GM18502 (cell line): ENCODE results near the gene FTH1.

ENCODE experiments used
- ATAC-seq: cut with Tn5 transposase; IDR thresholded peaks from one replicate; pipeline ENCODE4 v1.9.1; 2021; ENCODE audit warnings: mild to moderate bottlenecking; ENCODE audit not compliant: unreplicated experiment, poor library complexity

FTH1 gene

GRCh38 chr11:61918938-61919704 is 48.3 kb downstream of the FTH1 start:
- no peak for ATAC-seq

DNA sequence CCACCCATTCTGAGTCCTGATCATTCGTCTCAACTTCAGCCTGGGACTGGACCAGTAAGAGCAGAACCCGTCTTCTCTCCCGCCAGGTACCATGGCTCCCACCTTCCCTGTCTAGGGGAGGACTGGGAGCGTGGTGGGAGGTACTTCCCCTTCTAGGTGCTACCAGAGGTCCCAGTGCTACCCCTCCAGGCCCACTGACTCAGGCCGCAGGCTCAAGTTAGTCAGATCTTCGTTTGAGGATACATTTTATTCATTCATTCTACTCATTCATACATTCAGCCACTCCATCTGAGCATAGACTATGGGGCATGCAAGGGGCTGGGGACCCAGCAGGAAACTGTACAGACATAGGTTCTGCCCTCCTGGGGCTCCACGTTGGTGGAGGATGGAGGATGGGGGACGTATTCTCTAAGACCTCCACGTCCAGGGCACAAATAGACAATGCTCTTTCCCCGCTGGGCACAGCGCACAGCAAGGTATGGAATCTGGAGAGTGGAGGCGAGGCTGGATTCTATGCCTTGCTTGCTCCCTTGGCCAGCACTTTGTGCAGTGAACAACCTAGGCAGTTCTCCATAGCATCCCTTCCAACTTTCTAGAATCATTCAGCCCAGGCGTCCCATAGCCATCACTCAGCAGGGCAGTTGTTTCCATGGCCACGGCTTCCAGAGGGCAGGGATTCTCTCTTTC is 49.0 kb downstream of the FTH1 start:
- ATAC-seq: no peak

DNA sequence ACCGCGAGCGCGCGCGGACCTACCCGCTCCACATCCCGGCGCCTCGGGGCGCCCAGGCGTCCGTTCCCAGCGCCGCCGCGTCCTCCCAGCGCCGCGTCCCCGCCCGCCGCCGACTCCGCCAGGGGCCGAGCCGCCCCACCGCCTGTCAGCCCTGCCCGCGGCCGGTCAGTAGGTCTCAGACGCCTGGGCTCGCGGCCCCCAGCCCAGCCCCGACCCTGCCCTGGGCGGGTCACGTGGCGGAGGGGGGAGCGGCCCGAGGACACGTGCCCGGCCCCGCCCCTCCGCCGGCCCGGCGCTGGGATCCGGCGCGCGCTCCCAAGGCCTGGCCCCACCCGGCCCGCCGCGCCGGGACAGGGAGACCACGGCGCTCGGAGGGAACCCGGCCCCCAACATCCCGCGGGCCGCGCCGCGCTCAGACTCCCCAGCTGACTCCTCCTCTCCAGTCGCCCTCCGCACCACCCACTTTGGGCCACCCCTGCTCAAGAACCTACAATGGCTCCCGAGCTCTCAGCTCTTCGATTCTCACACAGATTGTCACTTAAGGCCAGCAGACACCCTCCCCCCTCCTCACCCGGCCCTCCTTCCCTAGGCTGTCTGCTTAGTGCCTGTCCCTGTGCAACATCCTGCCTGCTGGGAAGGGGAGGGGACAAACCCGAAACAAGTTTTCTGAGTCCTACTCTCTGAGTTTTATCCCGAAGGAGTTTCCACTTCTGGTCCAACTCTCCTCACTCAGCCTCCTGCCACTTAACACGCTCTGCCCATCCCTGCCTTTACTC is 49.9 kb downstream of the FTH1 start, which contains the start of gene RAB3IL1:
Gene RAB3IL1, minus strand, starts transcription at position 233 of the 776 bp plus-strand sequence. Its CDS starts 199 bp downstream, at position 34.
- ATAC-seq: no peak

- ATAC-seq: no peak
Observed at GRCh38 chr11:61916737-61917333, 50.6 kb downstream of the FTH1 start.

DNA sequence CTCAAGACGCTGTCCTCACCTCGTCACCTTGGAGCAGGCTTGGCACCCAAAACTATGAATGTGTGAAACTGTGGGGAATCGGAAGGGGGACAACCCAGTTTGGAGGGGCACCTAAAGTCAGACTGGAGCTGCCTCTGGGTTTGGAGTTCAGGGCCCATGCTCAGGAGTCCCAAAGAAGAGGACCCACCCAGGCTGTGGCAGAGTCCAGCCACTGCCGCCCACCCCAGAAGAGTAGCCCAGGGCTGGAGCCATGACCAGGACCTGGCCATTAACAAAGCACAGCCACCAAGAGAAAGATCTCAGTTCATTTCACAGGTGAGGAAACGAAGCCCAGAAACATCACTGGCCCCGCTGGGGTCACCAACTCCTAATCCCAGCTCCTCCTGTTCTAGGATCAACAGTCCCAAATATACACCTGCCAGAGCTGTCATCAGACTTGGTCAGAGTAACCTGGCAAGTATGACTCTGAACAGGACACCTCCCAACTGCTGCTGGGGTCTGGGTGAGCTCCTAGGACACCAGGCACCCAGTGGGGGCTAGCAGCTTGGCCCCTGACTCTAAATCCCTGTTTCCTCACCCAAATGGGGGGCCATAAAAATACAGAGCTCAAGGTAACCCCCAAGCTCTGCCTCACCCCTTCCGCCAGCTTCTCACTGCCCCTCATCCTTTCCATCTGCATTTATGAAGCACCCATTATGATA is 52.8 kb downstream of the FTH1 start:
- ATAC-seq: no peak
